Measurements from ENCODE around the gene ARHGAP26. TPM values are rescaled to one million over a fixed set of nuclear protein-coding genes. Genes with fewer than 3 reads are reported as not detected.

ARHGAP26 gene
- total RNA-seq, 5 donors from 2014 or later (not counting 1 experiment from before 2014, with no cell fraction given) = 22.8 to 49.3 (median 28.3) TPM

GRCh38 chr5:142979636-142980035 lies 209.5 kb downstream of the ARHGAP26 start:
- Histone ChIP-seq H3K36me3 (ENCODE audit: control insufficient read depth in 2 of 2, extremely low read depth in 1 of 2, insufficient read depth in 1 of 2, low read length in 1 of 2) (no peaks in the 10 kb centered on the region), H3K27me3 (replicated peaks in 1 of 2; ENCODE audit: control insufficient read depth in 2 of 2, extremely low read depth in 1 of 2, insufficient read depth in 2 of 2, low read length in 1 of 2) (no peaks in the 10 kb centered on the region), H3K4me3 (ENCODE audit: control insufficient read depth in 1 of 2, extremely low read depth in 1 of 2, low read length in 1 of 2) (no peak overlapping the region), H3K4me1 (ENCODE audit: control insufficient read depth in 1 of 2, extremely low read depth in 1 of 2, insufficient read depth in 2 of 2, low read length in 2 of 2) (peaks cover 12 to 64% of the 10 kb centered on the region in 2 experiments), H3K9me3 (no peaks in the 10 kb centered on the region), H3K27ac (ENCODE audit: low read length) (peak overlapping the region; percentile 1)
- H3K9me3 Mint-ChIP-seq = no peaks in the 10 kb centered on the region
- H3K36me3 Mint-ChIP-seq = peaks cover 15% of the 10 kb centered on the region
- H3K27ac Mint-ChIP-seq = peak overlapping the region in 1 of 2 donors; percentile 1
- DNase-seq (no peak), ATAC-seq (replicated peaks in 1 of 4) (no peak)
- peaks cover 60 to 88% (median 75%) of the 10 kb centered on the region in 3 donors for H3K4me1 Mint-ChIP-seq
- ChIA-PET CTCF (interaction anchor here in 1 of 2 donors (1.3 kb wide), 1 partner anchor 23 kb away, joined by 4 read pairs; no protein-coding TSS in a partner anchor), POLR2A (no interaction called here)
- WGBS (ENCODE audit: insufficient coverage) = no CpG with 5 or more reads among the region's 3 CpGs
- no peak overlapping the region for H3K4me3 Mint-ChIP-seq
- no peaks in the 10 kb centered on the region for H3K27me3 Mint-ChIP-seq

- H3K4me3 ChIP-seq (ENCODE audit: control insufficient read depth in 1 of 2, extremely low read depth in 1 of 2, low read length in 1 of 2) = no peak overlapping the region
- Mint-ChIP-seq H3K27ac (peak overlapping the region; percentile 94 to 96), H3K36me3 (peaks cover 18% of the 10 kb centered on the region), H3K4me1 (peaks cover 60 to 84% (median 70%) of the 10 kb centered on the region in 3 donors), H3K9me3 (peaks cover 0 to under 1% (median 0%) of the 10 kb centered on the region in 3 donors), H3K4me3 (peak overlapping the region in 1 of 3 donors; percentile 46), H3K27me3 (no peaks in the 10 kb centered on the region)
- no peaks in the 10 kb centered on the region for H3K9me3 ChIP-seq
- H3K4me1 ChIP-seq (ENCODE audit: control insufficient read depth in 1 of 2, extremely low read depth in 1 of 2, insufficient read depth in 2 of 2, low read length in 2 of 2) = peaks cover 12 to 58% of the 10 kb centered on the region in 2 experiments
- peak overlapping the region; percentile 31 for H3K27ac ChIP-seq (ENCODE audit: low read length)
- ATAC-seq (replicated peaks in 1 of 4) (no peak), DNase-seq (no peak)
- ChIA-PET CTCF (no interaction called here), POLR2A (no interaction called here)
- H3K36me3 ChIP-seq (ENCODE audit: control insufficient read depth in 2 of 2, extremely low read depth in 1 of 2, insufficient read depth in 1 of 2, low read length in 1 of 2) = no peaks in the 10 kb centered on the region
- no peaks in the 10 kb centered on the region for H3K27me3 ChIP-seq (replicated peaks in 1 of 2; ENCODE audit: control insufficient read depth in 2 of 2, extremely low read depth in 1 of 2, insufficient read depth in 2 of 2, low read length in 1 of 2)
- 43% methylated on average over 3 of the region's 5 CpGs for WGBS (ENCODE audit: insufficient coverage)
Observed at GRCh38 chr5:142981475-142981874, 211.3 kb downstream of the ARHGAP26 start.

GRCh38 chr5:142981886-142982820 lies 212.0 kb downstream of the ARHGAP26 start:
- no peaks in the 10 kb centered on the region for H3K27me3 ChIP-seq (replicated peaks in 1 of 2; ENCODE audit: control insufficient read depth in 2 of 2, extremely low read depth in 1 of 2, insufficient read depth in 2 of 2, low read length in 1 of 2)
- peak overlapping the region; percentile 31 for H3K27ac ChIP-seq (ENCODE audit: low read length)
- POLR2A ChIA-PET = interaction anchor here in 1 of 2 donors (0.6 kb wide), 1 partner anchor 420 kb away, joined by 3 read pairs; no protein-coding TSS in a partner anchor
- WGBS (ENCODE audit: insufficient coverage) = 95% methylated on average over 3 of the region's 6 CpGs
- H3K4me1 ChIP-seq (ENCODE audit: control insufficient read depth in 1 of 2, extremely low read depth in 1 of 2, insufficient read depth in 2 of 2, low read length in 2 of 2) = peaks cover 12 to 52% of the 10 kb centered on the region in 2 experiments
- peaks cover 54 to 81% (median 63%) of the 10 kb centered on the region in 3 donors for H3K4me1 Mint-ChIP-seq
- no peak for DNase-seq
- H3K9me3 ChIP-seq = no peaks in the 10 kb centered on the region
- peak overlapping the region; percentile 94 to 96 for H3K27ac Mint-ChIP-seq
- peaks cover 21% of the 10 kb centered on the region for H3K36me3 Mint-ChIP-seq
- peak overlapping the region in 1 of 3 donors; percentile 46 for H3K4me3 Mint-ChIP-seq
- no peak for ATAC-seq (replicated peaks in 1 of 4)
- no peaks in the 10 kb centered on the region for H3K27me3 Mint-ChIP-seq
- H3K4me3 ChIP-seq (ENCODE audit: control insufficient read depth in 1 of 2, extremely low read depth in 1 of 2, low read length in 1 of 2) = no peak overlapping the region
- peaks cover 0 to 5% (median 3%) of the 10 kb centered on the region in 3 donors for H3K9me3 Mint-ChIP-seq
- no peaks in the 10 kb centered on the region for H3K36me3 ChIP-seq (ENCODE audit: control insufficient read depth in 2 of 2, extremely low read depth in 1 of 2, insufficient read depth in 1 of 2, low read length in 1 of 2)
- CTCF ChIA-PET = no interaction called here

- H3K27ac Mint-ChIP-seq = peak overlapping the region; percentile 74 to 94
- 91% methylated on average over 3 of the region's 4 CpGs for WGBS (ENCODE audit: insufficient coverage)
- H3K27me3 Mint-ChIP-seq = no peaks in the 10 kb centered on the region
- peaks cover 0 to 5% (median 3%) of the 10 kb centered on the region in 3 donors for H3K9me3 Mint-ChIP-seq
- H3K4me1 Mint-ChIP-seq = peaks cover 48 to 74% (median 56%) of the 10 kb centered on the region in 3 donors
- ChIA-PET CTCF (no interaction called here), POLR2A (no interaction called here)
- DNase-seq = peak in 1 of 35 experiments; percentile 3
- Histone ChIP-seq H3K9me3 (no peaks in the 10 kb centered on the region), H3K27me3 (replicated peaks in 1 of 2; ENCODE audit: control insufficient read depth in 2 of 2, extremely low read depth in 1 of 2, insufficient read depth in 2 of 2, low read length in 1 of 2) (no peaks in the 10 kb centered on the region), H3K36me3 (ENCODE audit: control insufficient read depth in 2 of 2, extremely low read depth in 1 of 2, insufficient read depth in 1 of 2, low read length in 1 of 2) (no peaks in the 10 kb centered on the region), H3K4me3 (ENCODE audit: control insufficient read depth in 1 of 2, extremely low read depth in 1 of 2, low read length in 1 of 2) (no peak overlapping the region), H3K4me1 (ENCODE audit: control insufficient read depth in 1 of 2, extremely low read depth in 1 of 2, insufficient read depth in 2 of 2, low read length in 2 of 2) (peaks cover 9 to 45% of the 10 kb centered on the region in 2 experiments), H3K27ac (ENCODE audit: low read length) (no peak overlapping the region)
- no peak for ATAC-seq (replicated peaks in 1 of 4)
- no peak overlapping the region for H3K4me3 Mint-ChIP-seq
- H3K36me3 Mint-ChIP-seq = peaks cover 19% of the 10 kb centered on the region
Observed at GRCh38 chr5:142982821-142983200, 212.6 kb downstream of the ARHGAP26 start.

GRCh38 chr5:142984011-142984410 lies 213.8 kb downstream of the ARHGAP26 start:
- H3K4me3 Mint-ChIP-seq = no peak overlapping the region
- ChIA-PET POLR2A (interaction anchor here in 1 of 2 donors (0.6 kb wide), 1 partner anchor 37 kb away, joined by 3 read pairs; no protein-coding TSS in a partner anchor), CTCF (no interaction called here)
- ATAC-seq (replicated peaks in 1 of 4) (no peak), DNase-seq (no peak)
- peaks cover 8 to 17% (median 12%) of the 10 kb centered on the region in 3 donors for H3K9me3 Mint-ChIP-seq
- H3K4me3 ChIP-seq (ENCODE audit: control insufficient read depth in 1 of 2, extremely low read depth in 1 of 2, low read length in 1 of 2) = no peak overlapping the region
- H3K4me1 ChIP-seq (ENCODE audit: control insufficient read depth in 1 of 2, extremely low read depth in 1 of 2, insufficient read depth in 2 of 2, low read length in 2 of 2) = peaks cover 9 to 39% of the 10 kb centered on the region in 2 experiments
- peaks cover 49 to 71% (median 50%) of the 10 kb centered on the region in 3 donors for H3K4me1 Mint-ChIP-seq
- H3K27ac Mint-ChIP-seq = peak overlapping the region; percentile 65 to 77
- peaks cover 28% of the 10 kb centered on the region for H3K36me3 Mint-ChIP-seq
- H3K27me3 Mint-ChIP-seq = no peaks in the 10 kb centered on the region
- no peaks in the 10 kb centered on the region for H3K36me3 ChIP-seq (ENCODE audit: control insufficient read depth in 2 of 2, extremely low read depth in 1 of 2, insufficient read depth in 1 of 2, low read length in 1 of 2)
- no CpG with 5 or more reads among the region's 1 CpG for WGBS (ENCODE audit: insufficient coverage)
- no peak overlapping the region for H3K27ac ChIP-seq (ENCODE audit: low read length)
- no peaks in the 10 kb centered on the region for H3K27me3 ChIP-seq (replicated peaks in 1 of 2; ENCODE audit: control insufficient read depth in 2 of 2, extremely low read depth in 1 of 2, insufficient read depth in 2 of 2, low read length in 1 of 2)
- no peaks in the 10 kb centered on the region for H3K9me3 ChIP-seq

- Mint-ChIP-seq H3K4me1 (peaks cover 46 to 68% (median 49%) of the 10 kb centered on the region in 3 donors), H3K4me3 (no peak overlapping the region), H3K36me3 (peaks cover 27% of the 10 kb centered on the region), H3K9me3 (peaks cover 8 to 21% (median 16%) of the 10 kb centered on the region in 3 donors), H3K27ac (peak overlapping the region; percentile 65 to 77), H3K27me3 (no peaks in the 10 kb centered on the region)
- H3K27ac ChIP-seq (ENCODE audit: low read length) = no peak overlapping the region
- no peaks in the 10 kb centered on the region for H3K9me3 ChIP-seq
- H3K36me3 ChIP-seq (ENCODE audit: control insufficient read depth in 2 of 2, extremely low read depth in 1 of 2, insufficient read depth in 1 of 2, low read length in 1 of 2) = no peaks in the 10 kb centered on the region
- POLR2A ChIA-PET = interaction anchor here in 1 of 2 donors (0.5 to 0.6 kb wide), 2 partner anchors 38 to 176 kb away, joined by 3 read pairs; no protein-coding TSS in a partner anchor
- DNase-seq = no peak
- H3K4me1 ChIP-seq (ENCODE audit: control insufficient read depth in 1 of 2, extremely low read depth in 1 of 2, insufficient read depth in 2 of 2, low read length in 2 of 2) = peaks cover 9 to 34% of the 10 kb centered on the region in 2 experiments
- H3K27me3 ChIP-seq (replicated peaks in 1 of 2; ENCODE audit: control insufficient read depth in 2 of 2, extremely low read depth in 1 of 2, insufficient read depth in 2 of 2, low read length in 1 of 2) = no peaks in the 10 kb centered on the region
- CTCF ChIA-PET = no interaction called here
- no peak overlapping the region for H3K4me3 ChIP-seq (ENCODE audit: control insufficient read depth in 1 of 2, extremely low read depth in 1 of 2, low read length in 1 of 2)
- ATAC-seq (replicated peaks in 1 of 4) = no peak
- WGBS (ENCODE audit: insufficient coverage) = no CpG with 5 or more reads among the region's 2 CpGs
Observed at GRCh38 chr5:142984525-142984924, 214.3 kb downstream of the ARHGAP26 start.
